Astrocyte (in vitro differentiated cells and primary cell): ENCODE results near the gene LRRFIP1. TPM values are rescaled to one million over a fixed set of nuclear protein-coding genes. Genes with fewer than 3 reads are reported as not detected.

Source experiments
- DNase-seq: peaks from one replicate; pipeline ENCODE4 v3.0.0-alpha.2; 2010; ENCODE audit warnings: low read depth
- FAIRE-seq: peaks from 2 replicates; lab custom pipeline; 2011; peaks lifted over from hg19 to GRCh38; lab: Jason Lieb, UNC
- H2AFZ ChIP-seq: 2 replicates; pipeline ENCODE4 v1.6.0; 2012; ENCODE audit warnings: low read depth, low read length, inconsistent platforms
- H3K27ac ChIP-seq: 2 replicates; pipeline ENCODE4 v1.5.1; 2011; ENCODE audit warnings: low read depth, low read length, inconsistent platforms
- H3K27me3 ChIP-seq: 2 replicates; pipeline ENCODE4 v1.6.0; 2011; ENCODE audit warnings: low read length, inconsistent platforms; ENCODE audit not compliant: insufficient read depth
- H3K36me3 ChIP-seq: 2 replicates; pipeline ENCODE4 v1.5.1; 2011; ENCODE audit warnings: low read length, inconsistent platforms; ENCODE audit not compliant: insufficient read depth
- H3K4me1 ChIP-seq: 2 replicates; pipeline ENCODE4 v1.5.1; 2011; ENCODE audit warnings: low read length, inconsistent platforms; ENCODE audit not compliant: insufficient read depth
- H3K4me2 ChIP-seq: 2 replicates; pipeline ENCODE4 v1.6.0; 2012; ENCODE audit warnings: low read length, inconsistent platforms
- H3K4me3 ChIP-seq: 2 replicates; pipeline ENCODE4 v1.5.1; 2011; ENCODE audit warnings: low read depth, mild to moderate bottlenecking, low read length, inconsistent platforms; ENCODE audit not compliant: insufficient read depth
- H3K79me2 ChIP-seq: 2 replicates; pipeline ENCODE4 v1.6.0; 2012; ENCODE audit warnings: mild to moderate bottlenecking, low read length, inconsistent platforms; ENCODE audit not compliant: insufficient read depth
- H3K9ac ChIP-seq: 2 replicates; pipeline ENCODE4 v1.6.0; 2012; ENCODE audit warnings: mild to moderate bottlenecking, low read length, inconsistent platforms
- H3K9me3 ChIP-seq: 2 replicates; pipeline ENCODE4 v1.5.1; 2012; ENCODE audit warnings: low read depth, mild to moderate bottlenecking, low read length, inconsistent platforms; ENCODE audit not compliant: insufficient read depth
- H4K20me1 ChIP-seq: 2 replicates; pipeline ENCODE4 v1.6.0; 2012; ENCODE audit warnings: low read length, inconsistent platforms; ENCODE audit not compliant: insufficient read depth
- H3K27ac Mint-ChIP-seq: one replicate; pipeline ENCODE4 v1.8.0; 2021; ENCODE audit warnings: mild to moderate bottlenecking, mixed read lengths; ENCODE audit not compliant: unreplicated experiment
- H3K27me3 Mint-ChIP-seq: one replicate; pipeline ENCODE4 v1.8.0; 2021; ENCODE audit warnings: low read depth, mixed read lengths; ENCODE audit not compliant: unreplicated experiment
- H3K36me3 Mint-ChIP-seq: one replicate; pipeline ENCODE4 v1.8.0; 2021; ENCODE audit warnings: low read depth, mixed read lengths; ENCODE audit not compliant: unreplicated experiment
- H3K4me1 Mint-ChIP-seq: one replicate; pipeline ENCODE4 v1.8.0; 2021; ENCODE audit warnings: low read depth, mixed read lengths; ENCODE audit not compliant: unreplicated experiment
- H3K4me3 Mint-ChIP-seq: one replicate; pipeline ENCODE4 v1.8.0; 2021; ENCODE audit warnings: mild to moderate bottlenecking, moderate library complexity, mixed read lengths; ENCODE audit not compliant: unreplicated experiment
- H3K9me3 Mint-ChIP-seq: one replicate; pipeline ENCODE4 v1.8.0; 2021; ENCODE audit warnings: mild to moderate bottlenecking, mixed read lengths; ENCODE audit not compliant: unreplicated experiment
- CTCF ChIP-seq: IDR thresholded peaks from 2 replicates; pipeline ENCODE4 v1.5.1; 2011; ENCODE audit warnings: low read depth, mild to moderate bottlenecking, inconsistent platforms, low read length, moderate library complexity; ENCODE audit not compliant: insufficient read depth
- EZH2 ChIP-seq: IDR thresholded peaks from 2 replicates; pipeline ENCODE4 v1.6.1; 2012; ENCODE audit warnings: mild to moderate bottlenecking, low read length, inconsistent platforms; ENCODE audit not compliant: insufficient read depth
- total RNA-seq: library from RNA; stranded (reverse); gene quantifications from 2 replicates; pipeline ENCODE4 v1.2.1, GENCODE V29; 2021

Gene LRRFIP1
- total RNA-seq, 1 donor from 2014 or later, result 83.3 TPM

GRCh38 chr2:237629739-237630138 lies 2.4 kb downstream of the LRRFIP1 start:
- Histone ChIP-seq H3K79me2 (peaks cover 50% of the 10 kb centered on the region), H2AFZ (no peak overlapping the region), H3K9me3 (no peaks in the 10 kb centered on the region), H3K4me3 (no peak overlapping the region), H3K36me3 (no peaks in the 10 kb centered on the region), H3K27me3 (no peaks in the 10 kb centered on the region), H4K20me1 (peaks cover 50% of the 10 kb centered on the region), H3K4me2 (no peak overlapping the region), H3K9ac (no peak overlapping the region), H3K27ac (no peak overlapping the region), H3K4me1 (peaks cover 13% of the 10 kb centered on the region)
- peak; percentile 54 for DNase-seq
- peaks cover 31% of the 10 kb centered on the region for H3K4me1 Mint-ChIP-seq
- peaks cover 14% of the 10 kb centered on the region for H3K36me3 Mint-ChIP-seq
- peak overlapping the region; percentile 62 for H3K4me3 Mint-ChIP-seq
- peaks cover under 1% of the 10 kb centered on the region for H3K9me3 Mint-ChIP-seq
- no peak for TF ChIP-seq CTCF
- TF ChIP-seq EZH2, result no peak
- peaks cover 7% of the 10 kb centered on the region for H3K27me3 Mint-ChIP-seq
- no peak for FAIRE-seq
- H3K27ac Mint-ChIP-seq, result peak overlapping the region; percentile 72

- no peak overlapping the region for H3K4me2 ChIP-seq
- H3K4me3 ChIP-seq, result no peak overlapping the region
- H3K27me3 ChIP-seq, result no peaks in the 10 kb centered on the region
- H3K36me3 Mint-ChIP-seq, result peaks cover 14% of the 10 kb centered on the region
- no peak for TF ChIP-seq EZH2
- no peak for TF ChIP-seq CTCF
- no peaks in the 10 kb centered on the region for H3K9me3 ChIP-seq
- peaks cover 2% of the 10 kb centered on the region for H3K9me3 Mint-ChIP-seq
- H3K27me3 Mint-ChIP-seq, result peaks cover 4% of the 10 kb centered on the region
- peaks cover 27% of the 10 kb centered on the region for H3K4me1 Mint-ChIP-seq
- H4K20me1 ChIP-seq, result peaks cover 50% of the 10 kb centered on the region
- H3K9ac ChIP-seq, result no peak overlapping the region
- peaks cover 13% of the 10 kb centered on the region for H3K4me1 ChIP-seq
- FAIRE-seq (no peak), DNase-seq (no peak)
- no peak overlapping the region for H3K27ac ChIP-seq
- H3K27ac Mint-ChIP-seq, result no peak overlapping the region
- H3K79me2 ChIP-seq, result peaks cover 53% of the 10 kb centered on the region
- peak overlapping the region; percentile 62 for H3K4me3 Mint-ChIP-seq
- no peaks in the 10 kb centered on the region for H3K36me3 ChIP-seq
- no peak overlapping the region for H2AFZ ChIP-seq
These were observed 3.0 kb downstream of the LRRFIP1 start for GRCh38 chr2:237630216-237631000.
